NCI-H748 (cell line): ENCODE measurements around the gene CALB2.
A peak's percentile ranks its signal among the peaks of the same experiment; 100 is the strongest.
"Not testable (repeated sequence)": the region's sequence is repeated elsewhere in the genome, so short reads cannot be mapped to it uniquely, and the experiment has no call there.

Experiments
- DNase-seq: peaks from one replicate; lab custom pipeline; 2025; ENCODE audit not compliant: unreplicated experiment; lab: John Stamatoyannopoulos, UW

Gene CALB2

GRCh38 chr16:71352466-71352865 lies 6.1 kb upstream of the CALB2 start:
- no peak for DNase-seq

- no peak for DNase-seq
Observed at GRCh38 chr16:71352963-71353460, 5.5 kb upstream of the CALB2 start.

GRCh38 chr16:71353736-71354135 lies 4.8 kb upstream of the CALB2 start:
- peak; percentile 30 for DNase-seq

DNA sequence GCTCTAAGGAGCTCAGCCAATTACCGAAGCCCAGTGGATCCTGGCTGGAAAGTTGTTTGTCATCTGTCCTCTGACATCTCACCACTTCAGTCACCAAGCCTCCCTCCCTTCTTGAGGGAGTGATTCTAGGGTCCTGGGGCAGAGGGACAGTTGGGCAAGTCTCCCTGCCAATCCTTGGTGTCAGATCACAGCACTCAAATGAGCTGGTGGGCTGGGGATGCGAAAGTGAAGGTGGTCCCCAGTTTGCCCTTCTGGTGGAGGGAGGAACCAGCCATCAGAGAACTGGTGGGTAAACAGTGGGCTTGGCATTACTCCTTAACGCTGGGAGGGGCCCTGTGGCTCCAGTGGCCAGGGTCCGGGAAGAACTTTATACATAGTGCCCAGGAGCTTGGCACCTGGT lies 4.4 kb upstream of the CALB2 start:
- DNase-seq = no peak

DNA sequence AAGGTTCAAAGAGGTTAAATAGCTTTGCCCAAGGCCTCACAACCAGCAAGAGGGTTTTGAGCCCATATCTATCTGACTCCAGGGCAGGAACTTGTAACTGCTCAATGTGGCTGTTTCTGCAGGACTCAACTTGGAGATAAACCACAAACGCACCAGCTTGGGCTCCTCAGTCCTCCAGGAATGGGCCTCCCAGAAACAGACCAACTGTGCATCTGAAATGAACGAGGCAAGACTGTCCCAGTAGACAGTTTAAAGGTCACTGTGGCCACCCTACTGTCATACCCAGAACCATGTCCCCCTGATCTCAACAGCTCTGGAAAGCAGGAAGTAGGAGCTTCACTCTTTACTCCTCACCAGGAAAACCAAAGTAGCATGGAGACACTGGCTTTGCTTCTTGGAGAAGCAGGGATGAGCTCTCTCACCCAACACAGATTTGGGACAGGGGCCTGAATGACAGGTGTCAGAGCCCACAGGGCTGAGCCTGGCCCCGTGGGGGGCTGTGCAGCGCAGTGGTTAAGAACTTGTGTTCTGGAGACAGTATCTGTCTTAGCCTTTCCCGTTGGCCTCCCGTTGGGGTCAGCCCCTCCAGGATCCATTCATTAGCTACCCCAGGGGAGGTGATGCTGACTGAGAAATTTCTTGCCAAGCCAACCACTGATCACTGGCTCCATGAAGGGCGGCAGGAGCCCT lies 2.3 kb upstream of the CALB2 start:
- DNase-seq = no peak

DNA sequence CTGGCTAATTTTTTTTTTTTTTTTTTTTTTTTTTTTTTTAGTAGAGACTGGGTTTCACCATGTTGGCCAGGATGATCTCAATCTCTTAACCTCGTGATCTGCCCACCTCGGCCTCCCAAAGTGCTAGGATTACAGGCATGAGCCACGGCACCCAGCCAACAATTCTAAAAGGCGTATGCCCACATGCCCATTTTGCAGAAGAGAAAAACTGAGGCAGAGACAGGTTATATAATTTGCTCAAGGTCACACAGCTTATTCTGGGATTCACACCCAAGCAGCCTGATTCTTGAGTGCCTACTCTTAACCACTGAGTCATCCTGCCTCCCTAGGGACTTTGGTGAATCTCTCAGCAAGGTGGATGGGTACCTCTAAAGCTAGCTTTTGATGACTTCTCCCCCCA lies 1.6 kb upstream of the CALB2 start:
- DNase-seq = not testable (repeated sequence)

DNA sequence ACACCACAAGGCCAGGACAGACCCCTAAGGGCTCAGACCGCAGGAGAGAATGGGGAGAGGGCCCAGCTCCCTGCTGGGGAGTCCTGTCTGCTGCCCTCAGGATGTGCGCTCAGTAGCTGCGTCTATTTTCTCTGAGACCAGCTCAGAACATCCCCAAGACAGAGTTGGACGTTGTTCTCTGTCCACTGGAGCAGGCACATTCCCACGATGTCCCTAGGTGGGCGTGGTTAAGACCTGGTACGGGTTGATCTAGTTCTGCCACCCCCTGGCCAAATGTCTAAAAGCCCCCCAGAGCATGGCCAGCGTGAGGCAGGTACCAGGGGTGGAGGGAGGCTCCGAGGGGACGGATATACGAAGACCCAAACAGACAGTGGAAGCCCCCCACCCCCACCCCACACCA lies 842 bp upstream of the CALB2 start:
- DNase-seq = peak; percentile 17

GRCh38 chr16:71359431-71359830 lies 908 bp downstream of the CALB2 start:
- no peak for DNase-seq

GRCh38 chr16:71360378-71360777 lies 1.9 kb downstream of the CALB2 start:
- no peak for DNase-seq

- no peak for DNase-seq
Observed at GRCh38 chr16:71364133-71364681, 5.7 kb downstream of the CALB2 start.

- no peak for DNase-seq
Observed at GRCh38 chr16:71365021-71365420, 6.5 kb downstream of the CALB2 start.

GRCh38 chr16:71367241-71367976 lies 8.9 kb downstream of the CALB2 start:
- DNase-seq = peak; percentile 80

GRCh38 chr16:71368958-71369357 lies 10.4 kb downstream of the CALB2 start:
- DNase-seq = no peak

GRCh38 chr16:71369494-71369893 lies 11.0 kb downstream of the CALB2 start:
- DNase-seq = no peak

GRCh38 chr16:71371237-71371636 lies 12.7 kb downstream of the CALB2 start:
- DNase-seq = no peak

GRCh38 chr16:71373073-71373472 lies 14.6 kb downstream of the CALB2 start:
- DNase-seq = no peak

DNA sequence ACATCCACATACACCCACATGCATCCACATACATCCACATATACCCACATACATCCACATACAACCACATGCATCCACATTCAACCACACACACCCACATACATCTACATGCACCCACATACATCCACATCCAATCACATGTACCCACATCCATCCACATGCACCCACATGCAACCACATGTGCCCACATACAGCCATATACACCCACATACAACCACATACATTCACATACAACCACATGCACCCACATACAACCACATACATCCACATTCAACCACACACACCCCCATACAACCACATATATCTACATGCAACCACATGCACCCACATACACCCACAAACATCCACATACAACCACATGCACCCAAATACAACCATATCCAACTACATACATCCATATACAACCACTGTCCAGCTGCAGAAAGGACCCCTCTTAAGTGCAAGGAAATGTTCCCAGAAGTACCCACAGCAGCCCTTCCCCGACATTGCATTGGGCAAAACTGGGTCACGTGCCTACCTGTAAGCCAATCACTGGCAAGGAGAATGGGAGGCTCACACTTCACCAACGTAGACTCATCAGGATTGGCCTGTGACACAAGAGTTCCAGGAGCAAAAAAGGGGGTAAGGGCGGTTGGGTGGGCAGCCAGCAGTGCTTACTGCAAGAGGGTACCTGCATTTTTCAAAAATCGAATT lies 18.1 kb downstream of the CALB2 start:
- DNase-seq = no peak

DNA sequence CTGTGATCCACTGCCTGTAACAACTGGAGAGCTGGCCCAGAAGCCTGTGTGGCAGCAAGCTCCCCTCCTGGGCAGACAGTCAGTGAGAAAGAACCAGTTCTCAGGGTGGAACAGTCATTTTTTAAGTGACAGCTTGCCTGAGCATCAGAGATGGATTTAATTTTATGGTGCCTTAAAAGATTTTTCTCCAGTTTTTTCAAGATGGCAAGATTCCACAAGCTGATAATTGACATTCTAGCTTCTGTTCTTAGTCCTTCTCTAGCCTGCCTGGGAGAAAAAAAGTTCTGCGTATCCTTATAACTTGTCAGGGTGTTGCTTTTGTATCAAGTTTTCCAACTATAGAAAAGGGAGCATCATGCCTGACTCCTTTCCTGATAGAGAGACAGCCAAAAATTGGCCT lies 21.2 kb downstream of the CALB2 start:
- no peak for DNase-seq

DNA sequence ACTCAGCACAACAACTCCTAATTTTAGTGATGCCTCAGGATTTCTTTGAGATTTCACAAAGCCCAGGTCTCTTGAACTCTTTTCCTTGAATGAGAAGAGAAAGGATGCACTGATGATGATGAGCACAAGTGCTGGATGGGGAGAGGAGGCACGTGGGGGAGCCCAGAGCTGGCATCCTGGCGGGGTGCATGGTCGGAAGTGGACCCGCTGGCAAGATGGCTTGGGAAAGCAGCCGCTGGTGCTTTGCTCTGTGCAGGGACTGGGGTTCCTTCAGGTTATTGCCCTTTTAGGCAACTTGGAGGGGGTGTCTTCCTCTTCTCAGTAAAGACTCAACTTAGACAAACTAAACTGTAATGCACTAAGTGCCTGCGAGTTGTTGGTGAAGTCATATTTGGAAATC lies 22.3 kb downstream of the CALB2 start:
- DNase-seq = no peak

DNA sequence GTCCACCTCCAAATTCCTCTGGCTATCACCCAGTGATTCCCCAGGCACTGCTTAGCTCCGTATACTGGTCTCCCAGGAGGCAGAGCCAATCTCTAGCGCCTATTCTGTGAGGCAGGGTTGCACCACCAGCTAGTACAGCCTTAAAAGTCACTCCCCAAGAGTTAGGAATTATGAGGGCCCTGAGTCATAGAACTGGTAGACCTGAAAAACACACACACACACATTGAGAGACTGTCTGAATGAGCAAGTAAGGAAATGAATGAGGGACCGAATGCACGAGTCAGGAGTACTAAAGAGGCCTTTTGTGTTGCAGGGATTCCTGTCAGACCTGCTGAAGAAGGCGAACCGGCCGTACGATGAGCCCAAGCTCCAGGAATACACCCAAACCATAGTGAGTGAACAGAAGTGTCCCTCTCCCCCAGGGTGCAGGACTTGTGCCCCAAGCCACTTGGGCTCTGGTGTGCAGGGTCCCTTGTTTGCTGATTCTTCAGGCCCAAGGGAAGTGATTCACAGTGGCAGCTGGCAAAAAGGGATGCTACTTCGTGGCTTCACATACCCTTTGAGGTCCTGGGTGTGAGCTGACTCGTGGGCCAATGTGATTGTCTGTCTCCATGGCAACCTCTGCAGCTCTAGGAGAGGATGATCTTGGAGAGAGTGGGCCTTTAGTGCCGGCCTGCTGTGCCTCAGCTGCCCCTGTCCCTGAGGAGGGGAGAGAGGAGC lies 24.7 kb downstream of the CALB2 start:
- peak; percentile 39 for DNase-seq
